Parathyroid adenoma (tissue), 2 donors: ENCODE data around the gene MARCHF11.

Experiments
- H2AFZ ChIP-seq: fragments of 300-600 bp; sonication (generic); one replicate; pipeline ENCODE4 v1.7.0; 2017; ENCODE audit warnings: antibody characterized with exemption, mild to moderate bottlenecking
- H3K27ac ChIP-seq: fragments of 300-600 bp; sonication (generic); one replicate; pipeline ENCODE4 v1.7.0; 2017
- H3K27me3 ChIP-seq: fragments of 300-600 bp; sonication (generic); one replicate; pipeline ENCODE4 v1.7.0; 2017; ENCODE audit warnings: low read length; ENCODE audit not compliant: control insufficient read depth, insufficient read depth
- H3K36me3 ChIP-seq: fragments of 300-600 bp; sonication (generic); one replicate; pipeline ENCODE4 v1.7.0; 2017; ENCODE audit warnings: low read length; ENCODE audit not compliant: control insufficient read depth, insufficient read depth
- H3K4me1 ChIP-seq: fragments of 300-600 bp; sonication (generic); one replicate; pipeline ENCODE4 v1.7.0; 2017; ENCODE audit warnings: control low read depth
- H3K4me2 ChIP-seq: fragments of 300-600 bp; sonication (generic); one replicate; pipeline ENCODE4 v1.7.0; 2017; ENCODE audit warnings: low read length
- H3K4me3 ChIP-seq: fragments of 300-600 bp; sonication (generic); one replicate; pipeline ENCODE4 v1.7.0; 2017; ENCODE audit warnings: low read depth, low read length
- H3K79me2 ChIP-seq: fragments of 300-600 bp; sonication (generic); one replicate; pipeline ENCODE4 v1.7.0; 2017; ENCODE audit warnings: control low read depth
- H3K9ac ChIP-seq: fragments of 300-600 bp; sonication (generic); one replicate; pipeline ENCODE4 v1.7.0; 2017; ENCODE audit warnings: mild to moderate bottlenecking
- H3K9me3 ChIP-seq: fragments of 300-600 bp; sonication (generic); one replicate; pipeline ENCODE4 v1.7.0; 2017; ENCODE audit warnings: low read length; ENCODE audit not compliant: control insufficient read depth
- CTCF ChIP-seq: fragments of 300-600 bp; sonication (generic); IDR thresholded peaks from one replicate; pipeline ENCODE4 v1.7.0; 2017; ENCODE audit warnings: antibody characterized with exemption, mild to moderate bottlenecking
- donor health status: primary hyperparathyroidism.

The MARCHF11 gene

GRCh38 chr5:16128944-16129343 lies 50.6 kb downstream of the MARCHF11 start:
- Histone ChIP-seq H3K79me2 (no peaks in the 10 kb centered on the region), H3K9ac (no peak overlapping the region), H3K27ac (no peak overlapping the region), H3K36me3 (no peaks in the 10 kb centered on the region), H3K9me3 (no peaks in the 10 kb centered on the region), H3K4me3 (no peak overlapping the region), H2AFZ (no peak overlapping the region), H3K4me1 (no peaks in the 10 kb centered on the region), H3K27me3 (no peaks in the 10 kb centered on the region), H3K4me2 (no peak overlapping the region)
- no peak for TF ChIP-seq CTCF

GRCh38 chr5:16127865-16128544 lies 51.6 kb downstream of the MARCHF11 start:
- H3K27me3 ChIP-seq: no peaks in the 10 kb centered on the region
- TF ChIP-seq CTCF: no peak
- no peaks in the 10 kb centered on the region for H3K79me2 ChIP-seq
- H3K36me3 ChIP-seq: no peaks in the 10 kb centered on the region
- no peaks in the 10 kb centered on the region for H3K9me3 ChIP-seq
- no peak overlapping the region for H3K9ac ChIP-seq
- H2AFZ ChIP-seq: no peak overlapping the region
- no peaks in the 10 kb centered on the region for H3K4me1 ChIP-seq
- no peak overlapping the region for H3K27ac ChIP-seq
- no peak overlapping the region for H3K4me3 ChIP-seq
- H3K4me2 ChIP-seq: no peak overlapping the region

- H3K4me1 ChIP-seq: no peaks in the 10 kb centered on the region
- H3K4me2 ChIP-seq: no peak overlapping the region
- no peak for TF ChIP-seq CTCF
- no peak overlapping the region for H2AFZ ChIP-seq
- no peaks in the 10 kb centered on the region for H3K9me3 ChIP-seq
- H3K27me3 ChIP-seq: no peaks in the 10 kb centered on the region
- H3K79me2 ChIP-seq: no peaks in the 10 kb centered on the region
- no peak overlapping the region for H3K9ac ChIP-seq
- H3K27ac ChIP-seq: no peak overlapping the region
- no peak overlapping the region for H3K4me3 ChIP-seq
- no peaks in the 10 kb centered on the region for H3K36me3 ChIP-seq
Observed at GRCh38 chr5:16120579-16120978, 59.0 kb downstream of the MARCHF11 start.

- no peak overlapping the region for H3K9ac ChIP-seq
- no peak for TF ChIP-seq CTCF
- no peak overlapping the region for H3K4me3 ChIP-seq
Observed at GRCh38 chr5:16119790-16120189, 59.8 kb downstream of the MARCHF11 start.

GRCh38 chr5:16115140-16115539 lies 64.5 kb downstream of the MARCHF11 start:
- Histone ChIP-seq H3K9ac (no peak overlapping the region), H3K27ac (no peak overlapping the region), H3K4me1 (no peaks in the 10 kb centered on the region), H3K9me3 (no peaks in the 10 kb centered on the region), H3K36me3 (no peaks in the 10 kb centered on the region), H2AFZ (no peak overlapping the region), H3K79me2 (no peaks in the 10 kb centered on the region), H3K4me3 (no peak overlapping the region), H3K4me2 (no peak overlapping the region), H3K27me3 (no peaks in the 10 kb centered on the region)
- no peak for TF ChIP-seq CTCF

More at GRCh38 chr5:16119790-16120189, 59.8 kb downstream of the MARCHF11 start:
- Histone ChIP-seq H3K4me1 (no peaks in the 10 kb centered on the region), H3K79me2 (no peaks in the 10 kb centered on the region), H3K27ac (no peak overlapping the region), H2AFZ (no peak overlapping the region), H3K36me3 (no peaks in the 10 kb centered on the region), H3K9me3 (no peaks in the 10 kb centered on the region), H3K27me3 (no peaks in the 10 kb centered on the region), H3K4me2 (no peak overlapping the region)
